NCI-H510A treated with DMSO at 0.1 percent for 48 hours (cell line): Measurements from ENCODE around the gene NOP16.

Source experiments
- DNase-seq: peaks from one replicate; lab custom pipeline; 2025; lab: John Stamatoyannopoulos, UW

NOP16 gene

GRCh38 chr5:176388444-176389134 is at the start of gene NOP16, which contains the start of gene HIGD2A:
Gene NOP16, minus strand, starts transcription at chr5:176388598. Its CDS starts 59 bp downstream, at chr5:176388539.
Gene HIGD2A, plus strand, starts transcription at chr5:176388751. Its CDS starts 69 bp downstream, at chr5:176388820.
- peak; percentile 93 for DNase-seq

DNA sequence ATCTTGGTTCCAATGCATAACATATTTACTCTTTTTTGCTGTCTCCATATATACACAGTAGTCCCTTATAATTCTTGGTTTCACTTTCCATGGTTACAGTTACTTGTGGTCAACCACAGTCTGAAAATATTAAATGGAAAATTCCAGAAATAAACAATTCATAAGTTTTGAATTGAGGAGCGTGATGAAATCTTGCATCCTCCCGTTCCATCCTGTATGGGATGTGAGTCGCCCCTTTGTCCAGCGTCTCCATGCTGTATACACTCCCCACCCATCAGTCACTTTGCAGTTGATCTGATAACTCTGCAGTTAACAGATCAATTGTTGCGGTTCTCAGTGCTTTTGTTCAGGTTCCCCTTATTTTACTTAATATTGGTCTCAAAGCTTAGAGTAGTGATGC is 48.3 kb upstream of the NOP16 start:
- DNase-seq = no peak

DNA sequence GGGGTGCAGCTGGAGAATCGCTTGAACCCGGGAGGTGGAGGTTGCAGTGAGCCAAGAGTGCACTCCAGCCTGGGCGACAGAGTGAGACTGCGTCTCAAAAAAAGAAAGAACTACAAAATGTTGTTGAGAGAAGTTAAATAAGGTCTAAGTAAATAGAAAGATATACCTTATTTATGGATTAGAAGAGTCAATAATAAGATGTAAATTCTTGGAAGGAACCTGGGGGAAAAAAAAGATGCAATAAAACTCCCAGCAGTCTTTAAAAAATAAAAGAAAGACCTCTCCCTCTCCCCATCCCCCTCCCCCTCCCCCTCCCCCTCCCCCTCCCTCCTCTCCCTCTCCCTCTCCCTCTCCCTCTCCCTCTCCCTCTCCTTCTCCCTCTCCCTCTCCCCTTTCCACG is 44.3 kb upstream of the NOP16 start:
- DNase-seq = no peak

DNA sequence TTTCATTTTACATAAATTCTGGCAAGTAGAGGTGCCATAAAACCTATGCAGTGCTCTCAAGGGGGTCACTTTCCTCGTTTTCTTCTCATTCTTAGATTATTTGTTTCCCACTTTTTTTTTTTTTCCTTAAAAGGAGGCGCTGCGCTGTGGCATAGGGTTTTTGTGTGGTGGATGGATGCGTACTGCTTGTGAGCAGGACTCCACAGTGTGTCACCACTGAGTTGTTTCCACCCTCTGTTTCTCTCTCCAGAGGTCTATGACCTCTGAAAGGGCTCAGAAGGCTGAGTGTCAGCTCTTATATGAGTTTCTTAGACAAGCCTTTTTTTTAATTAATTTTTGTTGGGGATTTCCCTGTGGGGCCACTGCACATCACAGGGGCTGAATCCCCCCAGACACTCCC is 41.6 kb upstream of the NOP16 start:
- DNase-seq = no peak

GRCh38 chr5:176427971-176428370 is 39.6 kb upstream of the NOP16 start:
- DNase-seq = no peak

DNA sequence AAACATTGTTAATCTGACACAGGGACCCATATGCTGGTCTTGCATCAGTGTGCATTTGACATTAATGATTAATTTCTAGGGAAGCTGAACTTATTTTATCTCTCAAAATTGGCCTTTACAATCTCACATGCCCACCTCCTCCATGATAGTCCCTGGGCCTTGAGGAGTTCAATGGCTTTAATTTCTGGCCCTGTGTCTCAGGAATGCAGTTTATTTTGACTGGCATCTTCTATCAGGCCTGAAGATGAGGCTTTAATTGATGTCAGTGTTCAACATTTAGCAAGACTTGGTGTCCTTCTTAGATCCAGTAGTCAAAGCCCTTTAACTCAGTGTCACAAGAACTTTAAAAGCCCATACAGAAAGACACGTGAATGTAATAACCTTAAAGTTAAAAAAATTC is 38.5 kb upstream of the NOP16 start:
- DNase-seq = no peak

- no peak for DNase-seq
Observed at GRCh38 chr5:176425791-176426190, 37.4 kb upstream of the NOP16 start.

- no peak for DNase-seq
Observed at GRCh38 chr5:176425138-176425537, 36.7 kb upstream of the NOP16 start.

DNA sequence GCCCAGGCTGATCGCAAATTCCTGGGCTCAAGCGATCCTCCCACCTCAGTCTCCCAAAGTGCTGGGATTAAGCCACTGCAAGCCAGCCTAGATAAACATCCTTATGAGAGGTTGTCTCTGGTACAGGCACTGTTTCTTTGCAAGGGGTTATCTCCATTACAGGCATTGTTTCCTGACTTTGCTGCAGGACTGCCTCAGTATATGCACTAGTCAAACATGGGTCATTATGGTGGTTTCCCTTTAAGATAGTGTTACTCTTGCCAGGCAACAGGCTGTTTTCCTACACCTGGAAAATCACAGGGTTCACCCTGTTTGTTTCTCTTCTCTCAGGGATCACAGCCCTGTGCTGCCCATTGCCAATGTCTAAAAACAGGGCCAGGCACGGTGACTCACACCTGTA is 35.8 kb upstream of the NOP16 start:
- no peak for DNase-seq

GRCh38 chr5:176420972-176421544 is 32.7 kb upstream of the NOP16 start:
- no peak for DNase-seq

DNA sequence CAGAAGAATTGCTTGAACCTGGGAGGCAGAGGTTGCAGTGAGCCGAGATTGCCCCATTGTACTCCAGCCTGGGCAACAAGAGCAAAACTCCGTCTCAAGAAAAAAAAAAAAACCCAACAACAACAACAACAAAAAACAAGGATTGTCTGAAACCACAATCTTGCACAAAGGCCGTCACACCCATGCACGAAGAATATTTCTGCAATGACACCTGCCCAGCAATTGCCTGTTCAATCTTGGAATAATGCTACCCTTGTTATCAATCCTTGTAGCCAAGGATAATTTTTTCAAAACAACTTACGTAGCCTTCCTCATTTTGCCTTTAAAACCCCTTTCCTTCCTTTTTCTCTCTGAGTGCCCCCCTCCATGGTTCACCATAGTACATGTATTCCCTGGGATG is 31.7 kb upstream of the NOP16 start:
- DNase-seq = no peak

DNA sequence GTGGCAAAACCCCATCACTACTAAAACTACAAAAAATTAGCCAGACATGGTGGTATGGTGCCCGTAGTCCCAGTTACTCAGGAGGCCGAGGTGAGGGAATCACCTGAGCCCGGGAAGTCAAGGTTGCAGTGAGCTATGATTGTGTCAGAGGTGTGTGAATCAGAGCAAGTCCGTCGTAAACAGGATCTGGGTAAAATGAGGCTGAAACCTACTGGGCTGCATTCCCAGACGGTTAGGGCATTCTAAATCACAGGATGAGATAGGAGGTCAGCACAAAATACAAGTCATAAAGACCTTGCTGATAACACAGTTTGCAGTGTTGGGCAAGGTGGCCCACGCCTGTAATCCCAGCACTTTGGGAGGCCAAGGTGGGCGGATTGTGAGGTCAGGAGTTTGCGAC is 29.9 kb upstream of the NOP16 start:
- no peak for DNase-seq

DNA sequence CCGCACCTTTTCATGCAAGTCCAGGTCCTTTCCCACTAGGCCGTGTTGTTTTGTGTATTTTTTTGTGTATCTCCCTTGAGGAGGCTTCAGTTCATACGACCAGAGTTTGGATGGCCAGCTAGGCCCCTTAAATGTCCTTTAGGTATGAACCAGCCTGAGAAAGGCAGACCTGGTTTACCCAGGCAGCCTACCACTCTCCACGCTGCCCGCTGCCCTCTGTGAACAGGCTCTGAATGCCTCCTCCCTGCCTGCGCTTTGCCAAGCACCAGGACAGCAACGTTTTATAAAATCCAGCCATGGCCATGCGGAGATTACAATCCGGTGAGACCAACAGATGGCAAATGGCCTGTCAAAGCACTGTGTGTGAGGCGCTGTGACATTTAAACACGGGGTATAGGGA is 28.6 kb upstream of the NOP16 start:
- DNase-seq = no peak

DNA sequence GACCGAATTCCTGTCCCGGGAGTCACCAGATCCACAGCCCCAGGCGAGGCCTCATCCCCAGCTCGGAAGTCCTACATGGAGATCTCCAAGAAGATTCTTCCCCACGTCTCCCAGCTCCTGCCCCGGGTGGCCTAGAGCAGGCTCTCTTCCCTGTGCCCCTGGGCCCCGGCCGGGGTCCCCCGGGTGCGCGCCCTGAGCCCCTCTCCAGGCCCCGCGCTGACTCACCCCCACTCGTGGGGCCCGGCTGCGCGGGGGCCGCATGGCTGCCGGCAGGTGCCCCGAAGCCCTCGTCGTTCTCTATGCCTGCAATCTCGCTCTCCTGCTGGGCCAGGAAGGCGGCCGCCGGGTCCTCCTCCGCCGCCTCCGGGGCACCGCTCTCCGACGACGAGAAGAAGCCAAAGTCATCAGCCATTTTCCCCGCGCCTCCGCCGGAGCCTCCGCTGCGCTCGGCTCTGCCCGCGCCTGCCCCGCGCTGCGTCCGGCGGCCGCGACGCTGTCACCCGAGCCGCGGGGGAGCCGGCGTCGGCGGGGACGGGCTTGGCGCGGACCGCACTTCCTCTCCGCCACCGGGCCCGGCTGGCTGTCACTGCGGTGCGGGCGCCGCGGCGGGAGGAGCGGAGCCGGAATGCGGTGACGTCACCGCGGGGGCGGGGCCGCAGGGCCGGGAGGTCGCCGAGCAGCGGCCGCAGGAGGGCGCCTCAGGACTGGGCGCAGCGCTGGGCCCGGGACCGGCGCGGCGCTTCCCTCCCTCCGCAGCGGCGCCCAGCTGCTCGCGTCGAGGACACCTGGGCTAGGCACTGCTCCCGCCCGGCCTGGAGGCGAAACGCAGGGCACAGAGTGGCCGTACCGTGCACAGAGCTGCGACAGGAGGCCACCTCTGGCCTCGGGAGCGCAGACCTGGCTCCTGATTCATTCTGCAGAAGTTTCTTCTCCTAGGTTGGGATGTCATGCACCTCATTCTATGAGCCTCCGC is 27.8 kb upstream of the NOP16 start, which contains the start of gene CLTB:
Gene CLTB (minus strand): TSS at position 588 of the 973 bp plus-strand sequence. CDS start 176 bp downstream, at position 412.
- DNase-seq = peak; percentile 72

GRCh38 chr5:176415240-176415951 is 27.0 kb upstream of the NOP16 start:
- DNase-seq = no peak

- no peak for DNase-seq
Observed at GRCh38 chr5:176414704-176415103, 26.3 kb upstream of the NOP16 start.

DNA sequence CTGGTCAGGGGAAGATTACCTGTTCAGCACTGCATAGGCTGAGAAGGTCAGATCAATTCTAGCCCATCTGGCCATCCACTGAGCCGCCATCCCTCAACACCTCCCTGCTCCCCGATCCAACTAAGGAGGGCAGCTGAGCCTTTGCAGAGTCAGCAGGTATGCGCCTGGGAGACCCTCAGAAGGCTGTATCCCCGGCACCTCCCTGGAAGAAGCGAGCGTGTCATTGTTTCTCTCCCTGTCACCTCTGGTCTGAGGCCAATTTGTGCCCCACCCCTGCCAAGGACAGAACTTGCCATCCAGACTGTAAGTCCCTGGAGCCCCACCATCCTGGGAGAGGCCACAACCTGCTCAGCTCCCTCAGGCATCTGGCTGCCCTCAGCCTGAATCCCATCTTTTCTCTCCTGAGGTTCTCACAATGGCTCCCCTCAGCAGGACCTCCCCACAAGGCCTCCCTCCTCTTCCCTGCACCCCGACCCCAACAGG is 25.4 kb upstream of the NOP16 start:
- DNase-seq = no peak

- DNase-seq = no peak
Observed at GRCh38 chr5:176413255-176413565, 24.8 kb upstream of the NOP16 start.

DNA sequence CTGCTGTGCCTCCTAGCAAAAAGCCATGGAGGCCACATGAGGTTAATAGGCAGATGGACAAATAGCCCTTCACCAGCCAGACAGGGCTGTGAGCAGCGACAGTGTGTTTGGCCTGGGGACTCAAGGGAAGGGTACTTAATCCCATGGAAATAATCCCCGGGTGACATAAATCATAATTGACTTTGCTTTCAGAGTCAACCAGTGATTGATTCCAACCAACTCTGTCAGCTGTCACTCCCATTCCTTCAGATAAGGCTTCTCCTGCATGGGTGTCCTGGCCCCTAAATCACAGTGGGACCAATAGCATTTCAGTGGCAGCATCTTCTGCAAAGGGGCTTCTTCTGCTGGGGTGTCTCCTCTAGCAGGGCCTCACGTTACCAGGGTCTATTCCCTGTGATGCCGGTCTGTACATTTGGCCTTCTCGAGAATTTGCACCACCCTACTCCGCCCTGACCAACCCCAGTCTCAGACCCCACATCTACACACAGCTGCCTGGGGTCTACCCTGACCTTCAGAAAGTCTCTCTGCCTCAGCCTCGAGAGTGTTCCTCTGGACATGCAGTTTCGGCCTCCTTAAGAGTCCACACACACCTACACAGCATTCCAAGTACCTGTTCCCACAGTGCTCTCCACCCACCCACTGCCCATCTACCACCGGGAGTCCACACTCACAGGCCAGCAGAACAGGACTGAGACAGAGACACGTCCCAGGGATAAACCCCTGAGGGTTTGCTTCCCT is 24.3 kb upstream of the NOP16 start:
- no peak for DNase-seq

GRCh38 chr5:176410486-176411180 is 22.2 kb upstream of the NOP16 start:
- no peak for DNase-seq

- no peak for DNase-seq
Observed at GRCh38 chr5:176409765-176410164, 21.4 kb upstream of the NOP16 start.
